IMR-90 (cell line): ENCODE data around the gene PIGP. TPM values are rescaled to one million over a fixed set of nuclear protein-coding genes. Genes with fewer than 3 reads are reported as not detected.
A peak's percentile ranks its signal among the peaks of the same experiment; 100 is the strongest.

ENCODE experiments used
- ATAC-seq: fragments of 200-7000 bp; cut with Tn5 transposase; 2 replicates; pipeline ENCODE4 v1.9.1; 2020; ENCODE audit warnings: low read depth, mild to moderate bottlenecking, moderate library complexity
- BruUV-seq: library from RNA; stranded (reverse); fragments of 400-500 nt; replicated peaks from 2 replicates; lab custom pipeline; 2021; lab: Mats Ljungman, UMichigan
- CTCF ChIA-PET: fragments of 300-600 bp; formaldehyde crosslinking; extraction: SDS; loops from one replicate; lab custom pipeline; 2021; ENCODE audit warnings: antibody characterized with exemption; lab: Yijun Ruan, JAX
- POLR2A ChIA-PET: fragments of 300-600 bp; sonication (Branson Sonifier 250); formaldehyde crosslinking; loops from one replicate; lab custom pipeline; 2022; ENCODE audit warnings: antibody characterized with exemption; ENCODE audit not compliant: unreplicated experiment; lab: Charles Lee
- DNase-seq: peaks from one replicate; pipeline ENCODE4 v3.0.0; 2013
- H2AFZ ChIP-seq: replicated peaks from 2 replicates; pipeline ENCODE3; 2013; ENCODE audit warnings: low read length, mild to moderate bottlenecking; ENCODE audit not compliant: poor library complexity
- H2AK5ac ChIP-seq: 2 replicates; pipeline ENCODE4 v1.6.1; 2013; ENCODE audit warnings: low read depth, low read length, inconsistent platforms
- H2AK9ac ChIP-seq: replicated peaks from 2 replicates; pipeline ENCODE3; 2013; ENCODE audit warnings: mild to moderate bottlenecking, low read depth, low read length, moderate library complexity; ENCODE audit not compliant: poor library complexity
- H2BK120ac ChIP-seq: 2 replicates; pipeline ENCODE4 v1.6.1; 2013; ENCODE audit warnings: low read depth, low read length, inconsistent platforms
- H2BK15ac ChIP-seq: 3 replicates; pipeline ENCODE4 v1.6.1; 2013; ENCODE audit warnings: low read depth, low read length, inconsistent platforms
- H2BK20ac ChIP-seq: 2 replicates; pipeline ENCODE4 v1.6.1; 2013; ENCODE audit warnings: low read depth, mild to moderate bottlenecking, inconsistent platforms, low read length, moderate library complexity
- H2BK5ac ChIP-seq: 2 replicates; pipeline ENCODE4 v1.6.1; 2013; ENCODE audit warnings: mild to moderate bottlenecking, low read depth, low read length, inconsistent platforms; ENCODE audit not compliant: poor library complexity, severe bottlenecking
- H3K14ac ChIP-seq: replicated peaks from 2 replicates; pipeline ENCODE4 v1.6.1; 2013; ENCODE audit warnings: low read depth, low read length, inconsistent platforms
- H3K18ac ChIP-seq: 2 replicates; pipeline ENCODE4 v1.6.1; 2013; ENCODE audit warnings: low read depth, low read length, control low read depth
- H3K23ac ChIP-seq: 2 replicates; pipeline ENCODE4 v1.6.1; 2013; ENCODE audit warnings: low read depth, low read length, inconsistent platforms
- H3K27ac ChIP-seq: 2 replicates; pipeline ENCODE4 v1.5.1; 2013; ENCODE audit warnings: mild to moderate bottlenecking, control low read depth, low read length; ENCODE audit not compliant: insufficient read depth
- H3K27me3 ChIP-seq: 2 replicates; pipeline ENCODE4 v1.6.1; 2013; ENCODE audit warnings: low read length; ENCODE audit not compliant: control insufficient read depth, insufficient read depth
- H3K36me3 ChIP-seq: 2 replicates; pipeline ENCODE4 v1.6.1; 2013; ENCODE audit warnings: low read length, mixed read lengths; ENCODE audit not compliant: control insufficient read depth, insufficient read depth
- H3K4ac ChIP-seq: 2 replicates; pipeline ENCODE4 v1.6.1; 2013; ENCODE audit warnings: low read depth, low read length, inconsistent platforms
- H3K4me1 ChIP-seq: 2 replicates; pipeline ENCODE4 v1.6.1; 2013; ENCODE audit warnings: low read length, mixed read lengths; ENCODE audit not compliant: control insufficient read depth, insufficient read depth
- H3K4me2 ChIP-seq: 2 replicates; pipeline ENCODE4 v1.6.1; 2013; ENCODE audit warnings: low read depth, mild to moderate bottlenecking, control low read depth, low read length, moderate library complexity
- H3K4me3 ChIP-seq: 2 replicates; pipeline ENCODE4 v1.5.1; 2013; ENCODE audit warnings: low read depth, mild to moderate bottlenecking, control low read depth, low read length, moderate library complexity; ENCODE audit not compliant: insufficient read depth
- H3K56ac ChIP-seq: 2 replicates; pipeline ENCODE4 v1.6.1; 2013; ENCODE audit warnings: low read length, inconsistent platforms; ENCODE audit not compliant: insufficient read depth; ENCODE audit errors: extremely low read depth
- H3K79me1 ChIP-seq, 2 experiments: 2 replicates each; pipeline ENCODE4 v1.6.1; 2013; ENCODE audit warnings: low read length in 2 of 2, inconsistent platforms in 1 of 2, low read depth in 1 of 2
- H3K9ac ChIP-seq: 2 replicates; pipeline ENCODE4 v1.6.1; 2013; ENCODE audit warnings: low read depth, low read length, control low read depth
- H3K9me1 ChIP-seq: 2 replicates; pipeline ENCODE4 v1.6.1; 2013; ENCODE audit warnings: low read length, inconsistent platforms; ENCODE audit not compliant: insufficient read depth
- H3K9me3 ChIP-seq: 2 replicates; pipeline ENCODE4 v1.6.1; 2013; ENCODE audit warnings: low read length; ENCODE audit not compliant: control insufficient read depth, insufficient read depth
- H4K20me1 ChIP-seq: 2 replicates; pipeline ENCODE4 v1.6.1; 2013; ENCODE audit warnings: low read length, inconsistent platforms; ENCODE audit not compliant: insufficient read depth
- H4K5ac ChIP-seq: 2 replicates; pipeline ENCODE4 v1.6.1; 2013; ENCODE audit warnings: mild to moderate bottlenecking, low read depth, low read length, control low read depth
- H4K8ac ChIP-seq, 2 experiments: 2 replicates each; pipeline ENCODE4 v1.6.1; 2013; ENCODE audit warnings: low read depth in 2 of 2, low read length in 2 of 2, control low read depth in 1 of 2, inconsistent platforms in 1 of 2
- H4K91ac ChIP-seq: 2 replicates; pipeline ENCODE4 v1.6.1; 2013; ENCODE audit warnings: low read depth, low read length, inconsistent platforms; ENCODE audit not compliant: insufficient read depth
- BHLHE40 ChIP-seq: fragments of 150-350 bp; IDR thresholded peaks from 2 replicates; pipeline ENCODE4 v1.6.1; 2016; ENCODE audit warnings: mild to moderate bottlenecking, low read depth, low read length
- CEBPB ChIP-seq: IDR thresholded peaks from 2 replicates; pipeline ENCODE4 v1.6.1; 2012; ENCODE audit warnings: low read depth, low read length, improper control_type of control experiment
- CHD1 ChIP-seq: IDR thresholded peaks from 2 replicates; pipeline ENCODE4 v1.6.1; 2012; ENCODE audit warnings: low read depth, low read length, improper control_type of control experiment
- CTCF ChIP-seq: conservative IDR thresholded peaks from 2 replicates; pipeline ENCODE4 v1.5.1; 2012; ENCODE audit warnings: mild to moderate bottlenecking, low read depth, low read length, improper control_type of control experiment
- ELK1 ChIP-seq: fragments of 150-350 bp; IDR thresholded peaks from 2 replicates; pipeline ENCODE4 v1.6.1; 2016; ENCODE audit warnings: low read depth, mild to moderate bottlenecking, low read length, moderate library complexity, borderline replicate concordance
- FOS ChIP-seq: fragments of 150-350 bp; IDR thresholded peaks from 2 replicates; pipeline ENCODE4 v1.6.1; 2016; ENCODE audit warnings: low read depth, low read length
- MAFK ChIP-seq: IDR thresholded peaks from 2 replicates; pipeline ENCODE4 v1.6.1; 2012; ENCODE audit warnings: low read depth, low read length, improper control_type of control experiment
- MAZ ChIP-seq: IDR thresholded peaks from 2 replicates; pipeline ENCODE4 v1.6.1; 2012; ENCODE audit warnings: low read depth, mild to moderate bottlenecking, low read length, improper control_type of control experiment, moderate library complexity, borderline replicate concordance
- MXI1 ChIP-seq: IDR thresholded peaks from 2 replicates; pipeline ENCODE4 v1.6.1; 2012; ENCODE audit warnings: low read depth, mild to moderate bottlenecking, low read length, moderate library complexity, borderline replicate concordance
- NFE2L2 ChIP-seq: fragments of 150-350 bp; IDR thresholded peaks from 2 replicates; pipeline ENCODE4 v1.6.1; 2016; ENCODE audit warnings: low read depth, mild to moderate bottlenecking, low read length
- POLR2A ChIP-seq: IDR thresholded peaks from 2 replicates; pipeline ENCODE4 v1.6.1; 2012; ENCODE audit warnings: mild to moderate bottlenecking, low read depth, low read length
- RAD21 ChIP-seq: IDR thresholded peaks from 2 replicates; pipeline ENCODE4 v1.6.1; 2012; ENCODE audit warnings: low read length, improper control_type of control experiment
- RCOR1 ChIP-seq: IDR thresholded peaks from 2 replicates; pipeline ENCODE4 v1.6.1; 2012; ENCODE audit warnings: mild to moderate bottlenecking, low read length, improper control_type of control experiment; ENCODE audit not compliant: insufficient replicate concordance
- RFX5 ChIP-seq: IDR thresholded peaks from 2 replicates; pipeline ENCODE4 v1.8.0; 2012; ENCODE audit warnings: low read depth, mild to moderate bottlenecking, low read length, moderate library complexity
- USF2 ChIP-seq: fragments of 150-350 bp; IDR thresholded peaks from 2 replicates; pipeline ENCODE4 v1.6.1; 2017; ENCODE audit warnings: mild to moderate bottlenecking, antibody characterized with exemption, low read length, low read depth
- WGBS, 2 experiments: methylation state at CpG; one replicate each; pipeline versions ENCODE4 v1.1.5 to v1.1.7; 2013; ENCODE audit warnings: missing lambda C conversion rate in 2 of 2; ENCODE audit not compliant: insufficient read length in 1 of 2; ENCODE audit errors: extremely low coverage in 2 of 2; 5-methylcytosine and 5-hydroxymethylcytosine counted together
- dilution Hi-C: fragments of 300-500 bp; cut with HindIII; formaldehyde crosslinking; loops from one replicate; pipeline ENCODE4 v1.14.3; 2018; ENCODE audit warnings: low sequenced_read_pairs; ENCODE audit not compliant: unreplicated experiment
- in situ Hi-C: fragments of 300-500 bp; cut with MboI; formaldehyde crosslinking; loops from 3 replicates; pipeline ENCODE4 v1.14.3; 2019; ENCODE audit warnings: low sequenced_read_pairs, inconsistent platforms, mixed read lengths
- intact Hi-C: fragments of 100-400 bp; cut with micrococcal nuclease; formaldehyde crosslinking; loops from 2 replicates; pipeline ENCODE4 v1.10.0; 2022
- polyA plus RNA-seq, 3 experiments: library from polyadenylated mRNA; depleted of rRNA; stranded (reverse); fragments of >200 nt; gene quantifications; 2 replicates each; pipeline ENCODE4 v1.2.3, GENCODE V29; 2012; ENCODE audit warnings: low replicate concordance in 1 of 3
- total RNA-seq: library from RNA; depleted of rRNA; stranded (reverse); fragments of >200 nt; gene quantifications from 2 replicates; pipeline ENCODE4 v1.2.3, GENCODE V29; 2012

The PIGP gene
- total and polyA plus RNA-seq, 2 of the 4 experiments (the other 2 are of a cell fraction): 4.1 to 15.4 TPM

GRCh38 chr21:37057614-37058013, 15.3 kb downstream of the PIGP start:
- ATAC-seq (no peak), DNase-seq (no peak)
- Histone ChIP-seq H3K23ac (no peak overlapping the region), H3K4me2 (no peak overlapping the region), H2AK9ac (no peak overlapping the region), H2BK5ac (no peak overlapping the region), H3K4ac (no peak overlapping the region), H3K36me3 (no peaks in the 10 kb centered on the region), H3K56ac (no peak overlapping the region), H3K4me3 (no peak overlapping the region), H3K18ac (no peak overlapping the region), H2BK15ac (no peak overlapping the region), H3K9me3 (no peaks in the 10 kb centered on the region), H2AFZ (no peak overlapping the region), H2BK120ac (no peak overlapping the region), H2AK5ac (peak overlapping the region; percentile 87; the same call in 1 of the 2 replicates), H4K5ac (no peak overlapping the region), H3K4me1 (peaks cover 12% of the 10 kb centered on the region), H2BK20ac (no peak overlapping the region), H4K8ac (no peak overlapping the region), H3K27ac (no peak overlapping the region), H3K9ac (no peak overlapping the region), H4K91ac (no peak overlapping the region), H3K14ac (no peak overlapping the region), H4K20me1 (peaks cover 4% of the 10 kb centered on the region; the same call in 1 of the 2 replicates), H3K79me1 (peaks cover 0 to 4% of the 10 kb centered on the region in 2 experiments; a peak in 1 of 4 replicates), H3K9me1 (peaks cover 12% of the 10 kb centered on the region), H3K27me3 (no peaks in the 10 kb centered on the region)
- no TSS peak for BruUV-seq
- CTCF ChIA-PET: no interaction called here
- in situ Hi-C loops (no loop called here), dilution Hi-C loops (no loop called here), intact Hi-C loops (no loop called here)
- POLR2A ChIA-PET: no interaction called here
- 85% methylated on average over 4 of the region's 7 CpGs; no CpG with 5 or more reads in 1 of the 2 experiments for WGBS, 2 experiments
- no peak for TF ChIP-seq MXI1
- no peak for TF ChIP-seq ELK1
- no peak for TF ChIP-seq MAFK
- no peak for TF ChIP-seq RFX5
- TF ChIP-seq USF2: no peak
- TF ChIP-seq CTCF: no peak
- TF ChIP-seq FOS: no peak
- no peak for TF ChIP-seq BHLHE40
- no peak for TF ChIP-seq NFE2L2
- no peak for TF ChIP-seq RAD21
- no peak for TF ChIP-seq CHD1
- TF ChIP-seq CEBPB: no peak
- no peak for TF ChIP-seq POLR2A
- no peak for TF ChIP-seq MAZ
- TF ChIP-seq RCOR1: no peak
